Stimulated activated CD4-positive, alpha-beta T cell treated with anti-CD3 and anti-CD28 coated beads, Interleukin-2, amount 100 ng/mL, for 4 hours (primary cell): ENCODE measurements around the gene CRB2.
A peak's percentile ranks its signal among the peaks of the same experiment; 100 is the strongest.

Experiments
- DNase-seq: peaks from one replicate; pipeline ENCODE4 v3.0.0-alpha.2; 2020; ENCODE audit warnings: low read depth

The CRB2 gene

GRCh38 chr9:123348317-123348992, 7.5 kb upstream of the CRB2 start:
- DNase-seq = no peak

GRCh38 chr9:123349033-123349432, 7.0 kb upstream of the CRB2 start:
- DNase-seq = no peak

- peak; percentile 53 for DNase-seq
Observed at GRCh38 chr9:123349691-123350480, 6.1 kb upstream of the CRB2 start.

GRCh38 chr9:123350590-123351310, 5.2 kb upstream of the CRB2 start:
- DNase-seq = no peak

GRCh38 chr9:123353041-123353440, 3.0 kb upstream of the CRB2 start:
- no peak for DNase-seq

- peak; percentile 16 for DNase-seq
Observed at GRCh38 chr9:123353984-123354591, 1.9 kb upstream of the CRB2 start.

- DNase-seq = no peak
Observed at GRCh38 chr9:123354806-123355508, 1.0 kb upstream of the CRB2 start.

GRCh38 chr9:123356851-123357742, 1.1 kb downstream of the CRB2 start:
- no peak for DNase-seq

GRCh38 chr9:123357743-123358059, 1.7 kb downstream of the CRB2 start:
- DNase-seq = no peak

GRCh38 chr9:123358181-123358905, 2.3 kb downstream of the CRB2 start:
- no peak for DNase-seq

- no peak for DNase-seq
Observed at GRCh38 chr9:123359106-123359505, 3.1 kb downstream of the CRB2 start.

- no peak for DNase-seq
Observed at GRCh38 chr9:123359546-123359945, 3.5 kb downstream of the CRB2 start.

- peak; percentile 9 for DNase-seq
Observed at GRCh38 chr9:123360161-123361085, 4.4 kb downstream of the CRB2 start.

GRCh38 chr9:123361086-123361730, 5.2 kb downstream of the CRB2 start:
- DNase-seq = no peak

GRCh38 chr9:123361731-123362510, 5.9 kb downstream of the CRB2 start:
- DNase-seq = no peak

GRCh38 chr9:123362856-123363255, 6.9 kb downstream of the CRB2 start:
- no peak for DNase-seq

GRCh38 chr9:123364241-123364824, 8.3 kb downstream of the CRB2 start:
- DNase-seq = no peak
